GM18951 (cell line): Measurements from ENCODE around the gene FBXO15.

Experiments used
- POLR2A ChIP-seq: IDR thresholded peaks from 4 replicates; pipeline ENCODE4 v1.6.1; 2011; ENCODE audit warnings: mild to moderate bottlenecking; ENCODE audit not compliant: insufficient read length, insufficient read depth; ENCODE audit errors: extremely low read depth
- in situ Hi-C: fragments of 300-500 bp; cut with MboI; formaldehyde crosslinking; loops from one replicate; pipeline ENCODE4 v1.12.0; 2022; ENCODE audit warnings: low sequenced_read_pairs, mixed read lengths, inconsistent platforms; ENCODE audit not compliant: unreplicated experiment

FBXO15 gene

GRCh38 chr18:74173434-74173750 lies 25.8 kb upstream of the FBXO15 start:
- in situ Hi-C loops = no loop called here
- TF ChIP-seq POLR2A = no peak

GRCh38 chr18:74172697-74173433 lies 25.2 kb upstream of the FBXO15 start:
- TF ChIP-seq POLR2A = no peak
- in situ Hi-C loops = no loop called here

- in situ Hi-C loops = no loop called here
- TF ChIP-seq POLR2A = no peak
Measured at GRCh38 chr18:74171910-74172606, 24.4 kb upstream of the FBXO15 start.

- no peak for TF ChIP-seq POLR2A
- in situ Hi-C loops = no loop called here
Measured at GRCh38 chr18:74166386-74166785, 18.8 kb upstream of the FBXO15 start.

- TF ChIP-seq POLR2A = no peak
- in situ Hi-C loops = no loop called here
Measured at GRCh38 chr18:74163019-74163660, 15.5 kb upstream of the FBXO15 start.

GRCh38 chr18:74155276-74155675 lies 7.6 kb upstream of the FBXO15 start:
- in situ Hi-C loops = no loop called here
- no peak for TF ChIP-seq POLR2A

GRCh38 chr18:74154716-74155115 lies 7.1 kb upstream of the FBXO15 start:
- TF ChIP-seq POLR2A = no peak
- in situ Hi-C loops = no loop called here

GRCh38 chr18:74153793-74154192 lies 6.2 kb upstream of the FBXO15 start:
- TF ChIP-seq POLR2A = no peak
- in situ Hi-C loops = no loop called here

GRCh38 chr18:74153377-74153776 lies 5.7 kb upstream of the FBXO15 start:
- no peak for TF ChIP-seq POLR2A
- in situ Hi-C loops = no loop called here

GRCh38 chr18:74152857-74153256 lies 5.2 kb upstream of the FBXO15 start:
- in situ Hi-C loops = no loop called here
- no peak for TF ChIP-seq POLR2A

- no peak for TF ChIP-seq POLR2A
- in situ Hi-C loops = no loop called here
Measured at GRCh38 chr18:74152270-74152669, 4.6 kb upstream of the FBXO15 start.

GRCh38 chr18:74149878-74150277 lies 2.2 kb upstream of the FBXO15 start:
- no peak for TF ChIP-seq POLR2A

GRCh38 chr18:74148543-74149070 lies 973 bp upstream of the FBXO15 start:
- in situ Hi-C loops = no loop called here
- no peak for TF ChIP-seq POLR2A

More at GRCh38 chr18:74149878-74150277, 2.2 kb upstream of the FBXO15 start:
- in situ Hi-C loops = no loop called here

- in situ Hi-C loops = no loop called here
- TF ChIP-seq POLR2A = no peak
Measured at GRCh38 chr18:74147491-74147778, 199 bp downstream of the FBXO15 start.
